OCI-LY7 (cell line): ENCODE results near the gene PAFAH2.

Source experiments
- EZH2phosphoT487 ChIP-seq: fragments of 200-600 bp; sonication (generic); IDR thresholded peaks from 2 replicates; pipeline ENCODE4 v1.6.1; 2018; ENCODE audit warnings: low read depth, borderline replicate concordance, mild to moderate bottlenecking, mixed run types, antibody characterized with exemption, low read length, moderate library complexity, mixed read lengths
- TF ChIP-seq, protein P1 (sequence below): fragments of 200-600 bp; sonication (generic); conservative IDR thresholded peaks from 2 replicates; pipeline ENCODE4 v1.5.1; 2014; ENCODE audit warnings: mild to moderate bottlenecking, antibody characterized with exemption, low read length, moderate library complexity, mixed read lengths

DNA sequence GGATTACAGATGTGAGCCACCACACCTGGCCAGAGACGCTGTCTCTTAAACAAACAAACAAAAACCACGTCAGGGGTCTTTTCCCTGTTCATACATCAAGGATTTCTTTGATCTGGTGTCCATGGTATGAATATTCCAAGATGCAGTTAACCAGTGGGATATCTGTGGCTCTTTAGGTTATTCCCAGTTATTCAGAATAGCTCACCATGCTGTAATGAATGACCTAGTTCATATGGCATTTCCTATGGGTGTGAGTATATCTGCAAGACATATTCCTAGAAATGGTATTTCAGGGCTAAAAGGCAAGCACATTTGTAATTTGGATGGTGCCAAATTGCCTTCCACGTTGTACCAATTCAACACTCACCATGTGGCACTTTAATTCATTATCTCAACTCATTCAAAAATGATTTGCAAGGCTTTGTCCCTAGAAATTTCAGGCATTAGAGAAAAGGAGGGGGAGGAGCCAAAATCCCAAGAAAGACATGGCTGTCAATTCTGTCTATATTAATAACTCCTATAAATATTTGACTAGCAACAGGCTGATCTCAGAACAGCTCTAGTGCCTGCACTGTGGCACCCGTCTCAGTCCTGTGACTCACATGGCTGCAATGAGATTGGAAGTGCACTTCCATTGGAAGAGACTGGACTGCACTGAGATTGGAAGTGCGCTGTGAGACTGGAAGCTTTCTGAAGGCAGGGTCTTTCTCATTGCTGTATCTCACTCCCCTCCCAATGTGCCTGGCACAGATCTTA is 85.6 kb downstream of the PAFAH2 start:
- TF ChIP-seq, protein P1, sequence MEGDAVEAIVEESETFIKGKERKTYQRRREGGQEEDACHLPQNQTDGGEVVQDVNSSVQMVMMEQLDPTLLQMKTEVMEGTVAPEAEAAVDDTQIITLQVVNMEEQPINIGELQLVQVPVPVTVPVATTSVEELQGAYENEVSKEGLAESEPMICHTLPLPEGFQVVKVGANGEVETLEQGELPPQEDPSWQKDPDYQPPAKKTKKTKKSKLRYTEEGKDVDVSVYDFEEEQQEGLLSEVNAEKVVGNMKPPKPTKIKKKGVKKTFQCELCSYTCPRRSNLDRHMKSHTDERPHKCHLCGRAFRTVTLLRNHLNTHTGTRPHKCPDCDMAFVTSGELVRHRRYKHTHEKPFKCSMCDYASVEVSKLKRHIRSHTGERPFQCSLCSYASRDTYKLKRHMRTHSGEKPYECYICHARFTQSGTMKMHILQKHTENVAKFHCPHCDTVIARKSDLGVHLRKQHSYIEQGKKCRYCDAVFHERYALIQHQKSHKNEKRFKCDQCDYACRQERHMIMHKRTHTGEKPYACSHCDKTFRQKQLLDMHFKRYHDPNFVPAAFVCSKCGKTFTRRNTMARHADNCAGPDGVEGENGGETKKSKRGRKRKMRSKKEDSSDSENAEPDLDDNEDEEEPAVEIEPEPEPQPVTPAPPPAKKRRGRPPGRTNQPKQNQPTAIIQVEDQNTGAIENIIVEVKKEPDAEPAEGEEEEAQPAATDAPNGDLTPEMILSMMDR: no peak
- TF ChIP-seq EZH2phosphoT487: no peak
